Measurements from ENCODE around the gene HLCS. TPM values are rescaled to one million over a fixed set of nuclear protein-coding genes. Genes with fewer than 3 reads are reported as not detected.

HLCS gene
- total RNA-seq, 4 donors from 2014 or later: 3.1 to 19.4 (median 8.9) TPM

DNA sequence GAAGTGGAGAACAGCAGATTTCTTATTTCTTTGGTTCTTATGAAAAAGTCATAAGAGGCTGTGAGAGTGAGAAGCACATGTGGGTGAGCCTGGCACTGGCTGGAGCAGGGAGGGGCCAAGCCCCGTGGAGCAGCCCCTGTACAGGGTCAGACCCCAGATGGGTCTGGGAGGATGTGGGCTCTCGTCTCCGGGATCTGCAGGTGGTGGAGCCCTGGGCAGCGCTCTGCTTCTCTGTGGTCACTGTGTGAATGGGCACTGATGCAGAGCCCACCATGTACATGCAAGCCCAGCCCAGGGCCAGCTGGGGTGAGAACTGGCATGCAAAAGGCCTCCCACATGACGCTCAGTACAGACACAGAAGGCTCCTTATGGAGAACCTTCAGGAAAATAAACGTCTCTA lies 200.0 kb downstream of the HLCS start:
- TF ChIP-seq CTCF (IDR thresholded peaks at IDR 0.05) (no peak), POLR2A (IDR thresholded peaks at IDR 0.05) (no peak)
- no peak overlapping the region for H3K4me3 ChIP-seq (ENCODE audit: low read depth, poor library complexity, severe bottlenecking)
- peak in 1 of 2 donors; percentile 78 for DNase-seq (ENCODE audit: low spot score in 2 of 2)
- intact Hi-C loops (cut with DNase I; ENCODE audit: low total_unique reads): no loop called here
- 91 to 92% methylated on average over 6 of the region's 6 CpGs for WGBS, 2 donors

GRCh38 chr21:36765229-36765628 lies 201.2 kb downstream of the HLCS start:
- no peak overlapping the region for H3K4me3 ChIP-seq (ENCODE audit: low read depth, poor library complexity, severe bottlenecking)
- intact Hi-C loops (cut with DNase I; ENCODE audit: low total_unique reads): no loop called here
- 75 to 90% methylated on average over 4 of the region's 4 CpGs for WGBS, 2 donors
- no peak for DNase-seq (ENCODE audit: low spot score in 2 of 2)
- TF ChIP-seq CTCF (IDR thresholded peaks at IDR 0.05) (no peak), POLR2A (IDR thresholded peaks at IDR 0.05) (no peak)

- TF ChIP-seq CTCF (IDR thresholded peaks at IDR 0.05) (no peak), POLR2A (IDR thresholded peaks at IDR 0.05) (no peak)
- WGBS, 2 donors: 83 to 92% methylated on average over 6 of the region's 6 CpGs
- no peak overlapping the region for H3K4me3 ChIP-seq (ENCODE audit: low read depth, poor library complexity, severe bottlenecking)
- peak in 1 of 2 donors; percentile 37 for DNase-seq (ENCODE audit: low spot score in 2 of 2)
- intact Hi-C loops (cut with DNase I; ENCODE audit: low total_unique reads): no loop called here
Measured at GRCh38 chr21:36763305-36763704, 203.2 kb downstream of the HLCS start.

- peak in 1 of 2 donors; percentile 32 for DNase-seq (ENCODE audit: low spot score in 2 of 2)
- 93 to 96% methylated on average over 9 of the region's 9 CpGs for WGBS, 2 donors
- H3K4me3 ChIP-seq (ENCODE audit: low read depth, poor library complexity, severe bottlenecking): no peak overlapping the region
- intact Hi-C loops (cut with DNase I; ENCODE audit: low total_unique reads): no loop called here
- TF ChIP-seq CTCF (IDR thresholded peaks at IDR 0.05): no peak
- no peak for TF ChIP-seq POLR2A (IDR thresholded peaks at IDR 0.05)
Measured at GRCh38 chr21:36762642-36763041, 203.8 kb downstream of the HLCS start.

- no peak overlapping the region for H3K4me3 ChIP-seq (ENCODE audit: low read depth, poor library complexity, severe bottlenecking)
- intact Hi-C loops (cut with DNase I; ENCODE audit: low total_unique reads): no loop called here
- DNase-seq (ENCODE audit: low spot score in 2 of 2): peak in 1 of 2 donors; percentile 52
- 93 to 95% methylated on average over 11 of the region's 11 CpGs for WGBS, 2 donors
- TF ChIP-seq CTCF (IDR thresholded peaks at IDR 0.05) (no peak), POLR2A (IDR thresholded peaks at IDR 0.05) (no peak)
Measured at GRCh38 chr21:36761685-36762084, 204.8 kb downstream of the HLCS start.

DNA sequence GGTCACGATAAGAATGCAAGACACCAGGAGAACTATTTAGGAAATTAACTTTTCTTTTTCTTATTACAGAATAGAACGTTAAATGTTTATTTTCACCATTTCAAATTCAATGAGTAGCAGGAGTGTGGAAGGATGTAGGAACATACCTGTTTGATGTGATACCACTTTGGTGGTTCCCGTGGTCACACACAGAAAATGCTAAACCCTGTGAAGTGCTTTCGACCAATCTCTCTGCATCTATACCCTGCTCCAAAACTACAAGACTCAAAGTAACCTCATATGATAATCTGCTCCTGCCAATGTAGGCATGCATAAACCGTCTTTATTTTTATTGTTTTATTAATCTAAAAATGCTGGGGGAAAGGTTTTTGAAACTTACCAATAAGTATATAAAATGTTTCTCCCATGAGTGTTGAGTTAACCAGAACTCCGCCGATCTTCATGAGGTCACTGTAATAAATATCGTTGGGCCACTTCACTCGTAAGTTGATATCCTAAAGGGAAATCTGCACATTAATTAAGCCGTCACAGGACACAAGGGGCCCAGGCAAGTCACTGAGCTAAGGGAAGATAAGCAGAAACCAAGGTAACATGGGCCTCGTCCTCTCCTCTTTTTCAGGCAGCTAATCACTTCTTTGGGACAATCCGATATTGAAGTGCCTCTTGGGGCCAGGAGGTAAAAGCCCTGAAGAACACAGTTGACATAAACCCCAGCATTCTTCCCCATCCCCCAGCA lies 207.0 kb downstream of the HLCS start:
- 82 to 87% methylated on average over 12 of the region's 12 CpGs for WGBS, 2 donors
- DNase-seq (ENCODE audit: low spot score in 2 of 2): peak in 1 of 2 donors; percentile 21

More for the DNA sequence above, 207.0 kb downstream of the HLCS start:
- intact Hi-C loops (cut with DNase I; ENCODE audit: low total_unique reads): no loop called here
- no peak for TF ChIP-seq POLR2A (IDR thresholded peaks at IDR 0.05)
- no peak for TF ChIP-seq CTCF (IDR thresholded peaks at IDR 0.05)
- H3K4me3 ChIP-seq (ENCODE audit: low read depth, poor library complexity, severe bottlenecking): no peak overlapping the region
